ENCODE data around the gene NPVF. TPM values are rescaled to one million over a fixed set of nuclear protein-coding genes. Genes with fewer than 3 reads are reported as not detected.

Gene NPVF
- total RNA-seq, 4 donors from 2014 or later = not detected

GRCh38 chr7:25179325-25179724 is 49.0 kb downstream of the NPVF start:
- no peak for DNase-seq (ENCODE audit: low spot score in 2 of 2)
- WGBS = 64% methylated on average over 9 of the region's 9 CpGs
- no peak for TF ChIP-seq POLR2A (IDR thresholded peaks at IDR 0.05)
- TF ChIP-seq EP300 (IDR thresholded peaks at IDR 0.05) = no peak
- TF ChIP-seq, protein P1, sequence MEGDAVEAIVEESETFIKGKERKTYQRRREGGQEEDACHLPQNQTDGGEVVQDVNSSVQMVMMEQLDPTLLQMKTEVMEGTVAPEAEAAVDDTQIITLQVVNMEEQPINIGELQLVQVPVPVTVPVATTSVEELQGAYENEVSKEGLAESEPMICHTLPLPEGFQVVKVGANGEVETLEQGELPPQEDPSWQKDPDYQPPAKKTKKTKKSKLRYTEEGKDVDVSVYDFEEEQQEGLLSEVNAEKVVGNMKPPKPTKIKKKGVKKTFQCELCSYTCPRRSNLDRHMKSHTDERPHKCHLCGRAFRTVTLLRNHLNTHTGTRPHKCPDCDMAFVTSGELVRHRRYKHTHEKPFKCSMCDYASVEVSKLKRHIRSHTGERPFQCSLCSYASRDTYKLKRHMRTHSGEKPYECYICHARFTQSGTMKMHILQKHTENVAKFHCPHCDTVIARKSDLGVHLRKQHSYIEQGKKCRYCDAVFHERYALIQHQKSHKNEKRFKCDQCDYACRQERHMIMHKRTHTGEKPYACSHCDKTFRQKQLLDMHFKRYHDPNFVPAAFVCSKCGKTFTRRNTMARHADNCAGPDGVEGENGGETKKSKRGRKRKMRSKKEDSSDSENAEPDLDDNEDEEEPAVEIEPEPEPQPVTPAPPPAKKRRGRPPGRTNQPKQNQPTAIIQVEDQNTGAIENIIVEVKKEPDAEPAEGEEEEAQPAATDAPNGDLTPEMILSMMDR (IDR thresholded peaks at IDR 0.05) = no peak
- TF ChIP-seq POLR2AphosphoS5 (IDR thresholded peaks at IDR 0.05) = no peak
- Histone ChIP-seq H3K4me1 (peaks cover 14% of the 10 kb centered on the region), H3K27me3 (no peaks in the 10 kb centered on the region), H3K27ac (no peak overlapping the region), H3K4me3 (peak overlapping the region; percentile 60), H3K36me3 (no peaks in the 10 kb centered on the region), H3K9me3 (no peaks in the 10 kb centered on the region)

Other genes with a start within 250 kb of the NPVF start
- gene OSBPL3, start 248.3 kb downstream of the NPVF start, total RNA-seq = 10 to 100 TPM; 22.0 to 49.0 (median 27.3) TPM
- gene CYCS, start 103.2 kb downstream of the NPVF start, total RNA-seq = 10 to 100 TPM; 23.3 to 59.1 (median 32.6) TPM

Measured in suprapubic skin (tissue), 4 donors.